DMS53 treated with DMSO at 0.1 percent for 48 hours (cell line): ENCODE data around the gene MACROD2.

Source experiments
- DNase-seq: peaks from one replicate; lab custom pipeline; 2025; ENCODE audit not compliant: unreplicated experiment; lab: John Stamatoyannopoulos, UW

MACROD2 gene

DNA sequence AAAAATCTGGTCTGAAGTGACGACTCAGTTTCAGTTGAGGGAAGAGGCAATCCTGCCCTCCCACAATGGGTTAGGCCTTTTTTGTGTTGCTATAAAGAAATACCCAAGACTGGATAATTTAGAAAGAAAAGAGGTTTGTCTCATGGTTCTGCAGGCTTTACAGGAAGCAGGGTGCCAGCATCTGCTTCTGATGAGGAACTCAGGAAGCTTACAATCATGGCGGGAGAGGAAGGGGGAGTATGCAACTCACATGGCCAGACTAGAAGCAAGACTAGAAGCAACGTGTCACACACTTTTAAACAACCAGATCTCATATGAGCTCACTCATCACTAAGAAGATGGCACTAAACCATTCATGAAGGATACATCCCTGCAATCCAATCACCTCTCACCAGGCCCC, 2048.6 kb downstream of the MACROD2 start:
- DNase-seq, result no peak

DNA sequence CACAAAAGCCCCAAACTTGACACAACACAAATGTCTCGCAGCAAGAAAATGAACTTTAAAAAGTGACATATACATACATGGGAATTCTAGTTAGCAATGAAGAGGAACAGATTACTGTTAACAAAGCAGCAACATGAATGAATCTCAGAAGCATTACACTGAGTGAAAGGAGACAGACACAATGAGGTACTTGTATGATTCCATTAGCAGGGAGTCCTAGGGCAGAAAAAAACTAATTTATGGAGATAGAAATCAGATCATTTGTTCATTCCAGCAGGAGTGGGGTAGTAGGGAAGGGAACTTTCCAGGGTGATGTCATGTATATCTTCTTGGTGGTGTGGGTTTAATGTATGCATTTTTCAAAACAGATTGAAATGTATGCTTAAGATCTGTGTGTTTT, 2053.6 kb downstream of the MACROD2 start:
- DNase-seq, result no peak

DNA sequence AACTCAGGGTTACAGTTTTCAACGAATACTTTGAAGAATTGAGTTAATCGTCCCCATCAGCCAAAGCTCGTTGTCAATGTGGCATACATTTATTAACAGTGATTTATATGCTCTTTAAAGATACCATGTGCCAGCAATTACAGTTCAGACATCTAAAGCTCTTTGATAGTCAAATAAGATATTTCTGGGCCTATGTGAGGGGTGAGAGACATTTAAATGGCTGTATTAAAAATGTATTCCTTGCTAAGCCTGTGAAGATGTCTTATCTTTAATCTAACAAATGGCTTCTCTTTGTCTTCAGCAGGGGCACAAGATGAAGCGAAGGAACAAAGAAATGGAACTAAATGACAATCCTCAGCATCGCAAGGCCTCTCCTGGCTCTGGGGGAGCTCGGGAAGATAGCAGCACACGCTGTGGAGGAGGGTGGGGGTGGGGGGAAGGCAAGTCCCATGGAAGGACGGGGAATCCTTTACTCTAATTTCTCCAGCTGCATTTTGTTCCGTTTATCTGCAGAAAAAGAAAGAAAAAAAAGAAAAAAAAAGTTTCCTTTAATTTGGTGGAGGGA, 2054.3 kb downstream of the MACROD2 start:
- no peak for DNase-seq

DNA sequence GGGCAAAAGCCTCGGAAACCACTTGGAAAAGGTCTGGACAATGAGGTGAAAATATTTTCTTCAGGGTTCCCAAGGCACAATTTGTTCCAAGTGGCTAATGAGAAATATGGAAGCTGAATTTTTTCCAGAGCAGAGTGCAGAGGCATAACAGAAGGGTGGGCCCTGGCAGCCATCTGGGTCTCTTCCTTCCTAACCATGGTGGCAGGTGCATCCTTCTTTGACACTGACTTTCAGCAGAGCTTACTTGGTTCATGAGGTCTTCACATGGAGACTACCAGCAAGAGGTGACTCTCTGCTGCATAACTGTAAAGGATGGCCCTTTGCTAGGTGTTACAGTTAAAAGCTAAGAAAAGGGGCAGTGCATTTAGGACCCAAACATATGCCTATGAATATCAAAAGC, 2055.1 kb downstream of the MACROD2 start:
- no peak for DNase-seq

DNA sequence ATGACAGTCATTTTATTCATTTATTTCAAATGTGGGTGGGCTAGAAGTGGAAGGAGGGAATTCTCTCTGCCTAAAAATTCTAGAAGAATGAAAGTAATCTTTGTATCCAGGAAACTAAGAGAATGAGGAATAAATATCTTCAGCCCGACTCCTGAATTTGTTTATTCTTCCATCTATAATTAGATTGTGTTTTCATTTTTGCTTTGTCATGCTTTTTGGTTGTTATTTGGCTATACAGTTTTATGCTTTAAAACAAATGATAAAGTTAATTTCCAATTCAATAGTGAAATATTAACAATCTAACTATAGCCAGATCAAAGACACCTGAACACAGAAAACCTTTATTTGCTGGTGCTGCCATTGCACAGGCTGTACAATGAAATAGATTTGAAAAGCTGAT, 2056.7 kb downstream of the MACROD2 start:
- DNase-seq, result no peak

DNA sequence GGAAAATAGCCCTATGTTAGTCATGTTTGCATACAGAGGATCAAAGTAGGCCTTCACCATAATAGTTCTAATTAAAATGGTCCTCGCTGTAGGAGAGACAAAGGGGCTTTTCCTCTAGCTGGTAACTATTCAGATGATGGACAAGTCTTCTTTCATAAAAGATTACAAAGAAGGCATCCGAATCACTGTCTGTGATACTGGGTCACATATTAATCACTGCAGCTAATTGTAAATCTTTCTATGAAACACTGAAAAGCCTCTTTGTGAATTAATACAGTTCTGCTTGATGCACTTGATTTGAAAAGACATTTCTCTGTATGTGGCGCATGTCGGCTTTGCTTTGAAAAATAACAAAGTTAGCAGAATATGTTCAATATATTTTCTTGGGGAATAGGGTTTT, 2057.1 kb downstream of the MACROD2 start:
- DNase-seq, result no peak

DNA sequence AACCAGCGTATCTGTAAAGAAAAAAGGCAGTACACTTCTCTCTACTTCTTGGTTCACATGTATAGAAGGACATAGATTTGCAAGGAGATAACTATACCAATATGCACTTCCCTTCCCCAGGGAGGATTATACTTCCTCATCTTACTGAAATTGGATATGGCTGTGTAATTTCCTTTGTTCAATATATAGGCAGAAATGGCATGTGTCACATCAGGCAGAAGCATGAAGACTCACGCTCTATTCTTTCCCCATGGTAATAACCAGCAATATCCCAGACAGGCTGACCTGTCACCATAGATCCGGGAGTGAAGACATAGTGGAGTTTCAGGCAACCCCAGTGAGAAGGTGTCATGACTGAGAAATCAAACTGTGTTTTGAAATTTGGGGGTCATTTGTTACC, 2059.7 kb downstream of the MACROD2 start:
- DNase-seq, result no peak

DNA sequence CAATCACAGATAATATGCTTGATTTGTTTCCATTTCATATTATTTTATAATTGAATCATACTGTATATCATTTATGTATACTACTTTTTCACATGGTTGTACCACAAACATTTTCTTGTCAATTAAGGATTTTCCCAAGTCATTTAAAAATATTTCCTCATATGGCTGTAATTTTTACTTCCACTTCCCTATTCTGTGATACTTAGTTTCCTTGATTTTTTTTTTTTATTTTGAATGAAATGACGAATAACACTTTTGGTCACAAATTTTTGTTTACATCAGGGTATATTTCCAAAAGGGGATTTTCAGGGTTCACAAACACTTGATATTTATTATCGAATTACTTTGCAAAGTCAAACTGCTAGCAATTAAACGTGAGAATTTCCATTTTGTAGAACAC, 2062.3 kb downstream of the MACROD2 start:
- no peak for DNase-seq

DNA sequence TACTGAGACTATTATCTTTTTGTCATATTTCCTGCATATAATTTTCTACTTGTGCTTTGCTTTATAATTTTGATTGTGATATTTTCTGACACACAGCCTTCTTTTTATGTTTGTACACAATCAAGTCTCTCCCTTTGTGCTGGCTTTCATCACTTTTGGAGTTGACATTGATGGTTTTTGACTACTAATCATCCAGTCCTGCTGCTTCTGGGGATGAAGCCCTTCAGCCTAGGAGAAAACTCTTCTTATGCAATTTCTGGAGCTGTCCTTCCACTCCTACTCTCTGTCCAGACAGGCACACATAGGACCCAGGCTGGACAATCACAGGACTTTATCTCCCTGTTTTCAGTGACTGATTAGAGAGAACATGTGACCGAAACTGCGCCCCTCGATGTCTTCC, 2063.0 kb downstream of the MACROD2 start:
- no peak for DNase-seq

DNA sequence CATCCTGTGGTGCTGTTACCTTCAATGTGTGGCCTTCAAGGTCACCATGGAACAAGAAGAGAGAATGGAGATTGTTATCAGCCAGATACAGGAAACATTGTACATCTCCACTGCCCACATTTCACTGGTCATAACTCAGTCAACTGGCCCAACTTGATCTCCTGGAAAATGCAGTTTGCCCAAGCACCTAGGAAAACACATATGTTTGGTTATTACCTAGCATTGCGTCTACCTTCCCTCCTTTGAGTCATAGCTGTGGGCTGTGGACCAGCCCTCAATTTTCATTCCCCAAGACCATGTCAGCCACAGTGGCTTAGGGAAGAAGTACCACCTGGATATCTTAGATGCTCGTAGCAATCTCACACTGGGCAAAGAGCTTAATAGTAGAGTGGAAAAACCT, 2064.5 kb downstream of the MACROD2 start:
- no peak for DNase-seq

DNA sequence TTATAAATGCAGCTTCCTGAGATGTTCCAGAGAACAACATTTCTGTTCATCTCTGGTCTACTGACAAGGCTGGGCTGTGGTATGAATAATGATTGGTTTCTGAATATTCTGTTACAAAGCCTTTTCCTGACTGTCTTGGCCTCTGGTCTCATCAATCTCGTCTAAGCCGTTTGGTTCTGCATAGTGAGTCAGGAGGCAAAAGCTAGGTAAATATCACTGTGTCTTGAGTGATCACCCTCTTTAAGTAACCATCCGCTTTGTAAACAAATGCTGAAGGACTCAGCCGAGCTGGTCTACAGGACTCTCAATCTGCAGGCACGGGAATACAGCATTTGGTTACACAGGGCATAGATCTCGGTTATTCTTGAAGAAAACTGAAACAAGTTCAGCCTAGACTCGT, 2066.0 kb downstream of the MACROD2 start:
- DNase-seq, result peak; percentile 23

DNA sequence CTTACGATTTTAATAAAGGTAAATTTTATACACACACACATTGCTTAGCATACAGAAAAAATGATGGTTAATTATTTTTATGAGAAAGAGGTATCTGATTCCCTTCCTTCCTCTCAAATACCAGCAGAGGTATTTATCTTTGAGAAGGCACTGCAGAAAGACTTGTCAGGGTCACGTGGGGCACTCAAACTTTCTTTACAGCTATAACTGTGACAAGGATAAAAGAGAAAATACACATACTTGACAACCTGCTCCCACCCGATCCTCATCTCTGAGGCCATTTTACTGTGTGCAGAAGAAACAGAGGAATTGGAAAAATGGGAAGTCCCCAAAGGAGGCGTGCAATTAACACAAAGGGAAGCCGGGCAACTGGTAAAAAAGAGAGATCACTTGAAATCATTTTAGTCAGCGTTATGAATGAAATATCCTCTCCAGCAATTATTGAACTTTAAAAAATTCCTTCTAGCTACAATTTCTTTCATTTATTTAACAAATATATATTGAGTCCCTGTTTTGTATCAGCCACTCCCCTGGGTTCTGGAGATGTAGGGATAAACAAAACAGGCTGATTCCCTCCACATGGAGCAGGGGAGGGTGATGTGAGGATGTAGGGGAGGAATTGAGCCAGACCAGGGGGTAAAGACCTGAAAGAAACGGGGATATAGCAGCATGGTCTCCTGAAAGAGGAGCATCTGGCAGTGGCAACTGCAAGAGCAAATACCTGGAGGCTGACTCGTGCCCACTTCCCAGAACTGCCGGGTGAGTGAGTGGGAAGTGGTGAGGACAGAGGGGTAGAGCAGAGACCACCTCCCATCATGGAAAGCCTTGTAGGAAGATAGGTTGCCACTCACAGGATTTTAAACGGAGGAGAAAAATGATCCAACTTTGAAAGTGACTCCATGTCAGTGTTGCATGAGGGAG, 2067.6 kb downstream of the MACROD2 start:
- no peak for DNase-seq

DNA sequence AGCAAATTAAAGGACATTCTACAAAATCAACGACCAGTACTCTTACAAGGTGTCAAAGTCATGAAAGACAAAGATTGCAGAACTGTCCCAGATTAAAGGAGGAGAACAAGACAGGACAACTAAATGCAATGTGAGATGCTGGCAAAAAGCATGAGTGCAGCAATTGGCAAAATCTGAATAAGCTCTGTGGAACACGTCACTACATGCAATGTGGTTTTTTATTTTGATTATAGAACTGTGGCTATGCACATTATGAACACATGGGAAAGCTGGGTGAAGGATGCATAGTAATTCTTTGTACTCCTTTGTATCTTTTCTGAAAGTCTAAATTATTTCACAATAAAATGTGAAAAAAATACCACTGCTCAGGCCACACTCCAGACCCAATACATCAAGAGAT, 2068.6 kb downstream of the MACROD2 start:
- no peak for DNase-seq

DNA sequence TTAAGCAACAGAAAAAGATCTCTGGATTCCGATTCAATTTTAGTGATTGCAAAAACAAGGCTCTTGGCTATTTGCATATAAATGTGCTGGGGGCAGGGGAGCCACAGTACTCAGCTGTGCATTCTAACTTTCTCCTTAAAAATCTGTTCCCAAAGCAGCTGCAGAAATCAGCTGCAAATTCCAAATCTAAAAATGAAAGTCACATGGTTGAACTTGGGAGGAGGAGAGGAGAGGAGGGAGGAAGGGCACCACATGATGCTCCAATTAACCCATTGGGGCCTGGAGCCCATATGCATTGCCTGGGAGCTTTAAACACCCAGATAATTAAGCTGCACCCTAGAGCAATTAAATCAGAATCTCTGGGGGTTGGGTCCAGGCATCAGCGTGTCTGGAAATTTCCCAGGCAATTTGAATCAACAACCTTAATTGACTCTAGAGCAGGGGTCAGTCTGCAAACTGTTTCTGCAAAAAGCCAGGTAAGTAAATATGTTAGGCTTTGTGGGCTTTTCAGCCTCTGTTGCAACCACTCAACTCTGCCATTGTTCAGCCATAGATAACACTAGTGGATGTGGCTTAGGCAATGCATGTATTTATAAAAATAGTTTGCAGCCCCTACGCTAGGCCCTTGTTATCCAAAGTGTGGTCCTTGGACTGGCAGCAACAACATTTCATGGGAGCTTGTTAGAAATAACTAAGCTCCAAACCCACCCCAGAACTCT, 2069.8 kb downstream of the MACROD2 start:
- DNase-seq, result no peak

DNA sequence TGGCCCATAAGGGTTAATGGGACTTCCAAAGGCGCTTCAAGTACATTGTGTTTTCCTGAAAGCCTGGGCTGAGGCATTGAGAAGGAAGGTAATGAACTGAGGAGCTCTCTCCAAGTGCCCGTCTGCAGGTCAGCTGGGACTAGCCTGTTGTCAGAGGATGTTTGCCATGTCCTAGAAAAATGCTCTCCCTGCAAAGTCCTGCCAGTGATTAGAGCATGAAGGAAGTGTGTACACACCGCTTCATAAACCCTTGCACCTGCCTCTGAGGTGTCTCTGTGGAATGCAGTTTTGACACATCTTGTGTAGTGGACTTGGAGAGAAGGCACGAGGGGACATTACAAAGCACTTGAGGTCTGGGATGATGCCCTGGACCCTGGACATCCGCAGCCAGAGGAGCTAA, 2071.3 kb downstream of the MACROD2 start:
- peak; percentile 91 for DNase-seq

DNA sequence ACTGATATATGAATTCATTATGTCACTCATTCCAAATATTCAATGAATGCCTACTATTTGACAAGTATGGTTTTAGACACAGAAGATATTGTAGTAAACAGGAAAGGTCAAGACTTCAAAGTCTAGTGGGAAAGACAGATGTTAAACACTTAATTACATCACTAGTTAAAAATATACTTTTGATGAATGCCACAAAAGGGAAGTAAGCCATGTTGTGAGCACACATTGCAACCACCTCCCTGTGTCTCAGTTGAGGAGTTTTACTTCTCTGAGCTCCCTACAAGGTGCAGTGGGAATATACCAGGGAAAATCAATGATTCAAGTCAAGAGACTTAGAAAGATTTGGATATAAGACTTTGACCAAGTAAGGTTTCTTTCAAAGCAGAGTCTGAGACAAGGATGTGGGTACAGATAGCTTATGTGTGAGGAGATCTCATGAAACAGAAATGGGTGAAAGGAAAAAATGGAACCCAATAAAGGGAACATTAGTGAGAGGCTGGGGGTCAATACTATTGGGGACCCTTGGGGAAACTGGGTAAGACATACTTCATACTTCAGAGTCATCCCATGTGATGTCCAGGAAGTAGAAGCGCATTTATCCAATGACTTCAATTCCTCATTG, 2074.2 kb downstream of the MACROD2 start:
- DNase-seq, result no peak

DNA sequence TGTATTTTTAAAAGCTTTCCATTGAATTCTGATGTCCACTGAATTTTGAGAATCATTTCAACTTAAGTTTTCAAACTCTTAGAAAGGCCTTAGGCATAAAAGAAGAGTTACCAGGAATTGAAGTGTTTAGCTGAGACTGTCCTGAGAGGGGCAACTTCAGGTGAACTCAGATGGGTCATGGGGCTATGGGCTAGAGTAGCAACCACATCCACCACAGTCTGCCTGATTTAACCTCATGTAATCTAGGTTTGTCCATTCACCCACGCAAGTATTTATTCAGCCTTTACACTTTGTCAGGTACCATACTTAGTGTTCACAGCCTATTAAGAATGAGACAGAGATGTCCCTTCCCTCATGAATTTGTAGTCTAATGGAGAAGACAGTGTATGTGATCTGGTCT, 2076.9 kb downstream of the MACROD2 start:
- no peak for DNase-seq

DNA sequence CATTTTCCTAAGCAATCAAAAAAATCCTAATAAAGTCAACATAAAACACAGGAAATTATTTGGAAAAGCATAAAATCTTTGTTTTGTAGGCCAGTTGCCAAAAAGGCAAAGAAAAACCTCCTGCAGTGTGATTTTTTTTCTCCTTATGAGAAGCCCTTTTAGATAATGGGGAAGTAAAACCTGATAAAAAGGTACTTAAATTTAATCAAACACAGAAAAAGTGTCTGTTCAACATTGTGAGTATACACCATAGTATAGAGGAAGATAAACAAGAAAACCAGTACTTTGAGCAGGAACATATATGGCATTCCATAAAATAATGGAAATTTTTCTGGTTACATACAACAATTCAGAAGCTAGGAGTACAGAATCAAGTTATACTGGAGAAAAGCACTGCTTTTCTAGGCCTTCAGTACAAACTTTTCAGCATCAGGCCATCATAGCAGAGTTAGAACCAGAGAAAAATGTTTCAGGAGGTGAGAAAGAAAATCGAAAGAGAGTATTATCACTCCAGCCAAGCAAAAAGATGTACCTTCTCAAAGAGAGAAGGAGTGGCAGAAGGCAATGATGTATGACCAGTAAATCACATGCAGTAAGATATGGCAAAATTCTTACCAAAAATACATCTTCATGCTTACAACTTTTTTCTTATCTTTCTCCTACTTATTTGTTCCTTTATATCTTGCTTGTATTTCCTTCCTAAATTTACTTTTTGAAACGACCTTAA, 2083.0 kb downstream of the MACROD2 start:
- no peak for DNase-seq

DNA sequence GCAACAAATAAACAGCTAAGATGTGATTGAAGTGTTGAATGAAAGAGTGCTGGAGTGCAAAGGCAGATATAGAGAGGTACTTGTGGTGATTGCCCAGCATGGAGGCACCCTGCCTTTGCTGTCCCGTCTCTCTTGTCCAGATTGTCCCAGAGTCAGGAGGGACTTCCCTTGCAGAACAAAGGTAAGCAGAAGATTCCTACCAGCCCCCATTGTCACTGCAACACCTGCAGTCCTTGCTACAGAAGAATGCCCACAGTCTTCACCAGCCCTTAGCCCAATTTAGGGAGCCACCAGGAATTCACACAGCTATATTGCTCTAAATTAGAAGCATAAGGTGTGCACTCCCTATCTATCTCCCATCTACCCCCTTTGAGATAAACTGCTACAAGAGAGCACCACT, 2086.1 kb downstream of the MACROD2 start:
- DNase-seq, result no peak

DNA sequence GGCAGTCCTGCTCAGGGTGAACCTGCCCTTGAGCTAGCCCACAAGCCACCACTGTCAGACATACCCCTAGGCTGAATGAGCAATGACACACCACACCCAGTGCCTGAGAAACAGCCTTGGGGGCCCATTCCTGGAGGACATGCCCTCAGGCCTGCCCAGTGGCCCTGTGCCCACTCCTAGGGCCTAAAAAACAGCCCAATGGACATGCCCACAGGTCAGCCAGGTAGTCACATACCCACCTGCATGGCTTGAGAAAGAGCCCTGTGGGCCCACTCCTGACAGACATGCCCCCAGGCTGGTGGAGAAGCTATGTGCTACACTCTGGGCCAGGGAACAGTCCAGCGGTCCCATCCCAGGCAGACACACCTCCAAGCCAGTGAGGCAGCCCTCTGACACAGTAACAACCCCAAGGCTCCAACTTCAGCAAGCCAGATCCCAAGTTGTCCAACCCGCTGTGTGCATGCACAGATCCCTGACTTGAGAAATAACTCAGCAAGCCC, 2086.8 kb downstream of the MACROD2 start:
- no peak for DNase-seq
